Measurements from ENCODE around the gene KYNU. TPM values are rescaled to one million over a fixed set of nuclear protein-coding genes. Genes with fewer than 3 reads are reported as not detected.
"Not testable (repeated sequence)": the region's sequence is repeated elsewhere in the genome, so short reads cannot be mapped to it uniquely, and the experiment has no call there.

The KYNU gene
- total RNA-seq, 1 experiment from 2014 or later: 0.37 TPM

GRCh38 chr2:143071185-143071876 lies 193.9 kb downstream of the KYNU start:
- Histone ChIP-seq H3K4me1 (ENCODE audit: insufficient read depth, low read length) (no peaks in the 10 kb centered on the region), H4K20me1 (ENCODE audit: control insufficient read depth, insufficient read depth, insufficient read length) (no peaks in the 10 kb centered on the region), H4K8ac (replicated peaks; ENCODE audit: insufficient read length, low read depth, low read length) (no peak overlapping the region), H3K79me2 (ENCODE audit: insufficient read depth, low read length) (no peaks in the 10 kb centered on the region), H3K79me1 (ENCODE audit: insufficient read depth, low read depth, low read length, poor library complexity, severe bottlenecking) (no peaks in the 10 kb centered on the region), H3K14ac (ENCODE audit: insufficient read depth, low read length) (no peak overlapping the region), H2AK5ac (ENCODE audit: insufficient read length, low read length) (no peak overlapping the region), H3K27me3 (ENCODE audit: insufficient read depth, low read length) (no peaks in the 10 kb centered on the region), H4K91ac (ENCODE audit: insufficient read length, low read depth, low read length) (no peak overlapping the region), H2BK15ac (ENCODE audit: low read depth, low read length) (no peak overlapping the region), H3K27ac (ENCODE audit: insufficient read length, low read depth, low read length) (no peak overlapping the region), H3K9me3 (ENCODE audit: control insufficient read depth, low read depth, low read length) (no peaks in the 10 kb centered on the region), H4K5ac (ENCODE audit: insufficient read length, low read depth, low read length) (no peak overlapping the region), H3T11ph (ENCODE audit: low read length) (no peak overlapping the region), H3K18ac (ENCODE audit: insufficient read length, low read depth, low read length) (no peak overlapping the region), H2BK120ac (ENCODE audit: low read depth, low read length, poor library complexity, severe bottlenecking) (no peak overlapping the region), H3K4ac (ENCODE audit: low read depth, low read length) (no peak overlapping the region), H3K56ac (ENCODE audit: insufficient read length, low read depth, low read length) (no peak overlapping the region), H3K4me2 (ENCODE audit: insufficient read depth, insufficient read length, low read length) (no peak overlapping the region), H3K23me2 (ENCODE audit: insufficient read length, low read depth, low read length, poor library complexity, severe bottlenecking) (no peaks in the 10 kb centered on the region), H3K9ac (ENCODE audit: extremely low read depth, insufficient read length, low read length) (no peak overlapping the region), H2AFZ (ENCODE audit: low read length) (no peak overlapping the region), H2BK12ac (ENCODE audit: insufficient read length, low read depth, low read length) (no peak overlapping the region), H2BK20ac (ENCODE audit: low read depth, low read length, poor library complexity, severe bottlenecking) (no peak overlapping the region), H2BK5ac (ENCODE audit: insufficient read length, low read length) (no peak overlapping the region), H3K23ac (ENCODE audit: insufficient read length, low read depth, low read length) (no peak overlapping the region)
- Mint-ChIP-seq H3K9me3 (peaks cover 18 to 20% of the 10 kb centered on the region in 2 experiments), H3K27ac (no peak overlapping the region), H3K36me3 (ENCODE audit: insufficient read depth in 1 of 3, low read depth in 3 of 3) (peaks cover 3 to 16% (median 10%) of the 10 kb centered on the region in 3 experiments; a peak in 6 of 7 replicates), H3K4me3 (no peak overlapping the region), H3K4me1 (no peaks in the 10 kb centered on the region), H3K27me3 (ENCODE audit: low read depth) (no peaks in the 10 kb centered on the region)
- WGBS (ENCODE audit: extremely low coverage, insufficient read length, low lambda C conversion rate): no CpG with 5 or more reads among the region's 4 CpGs
- DNase-seq: no peak
- TF ChIP-seq CTCF (conservative IDR thresholded peaks at IDR 0.05): no peak

GRCh38 chr2:143074913-143075312 lies 197.4 kb downstream of the KYNU start:
- H3K4me1 Mint-ChIP-seq; H3K79me2 ChIP-seq (ENCODE audit: insufficient read depth, low read length); H3K27me3 Mint-ChIP-seq (ENCODE audit: low read depth); H2AK5ac ChIP-seq (ENCODE audit: insufficient read length, low read length); H3K27me3 ChIP-seq (ENCODE audit: insufficient read depth, low read length); H3K23ac ChIP-seq (ENCODE audit: insufficient read length, low read depth, low read length); H4K20me1 ChIP-seq (ENCODE audit: control insufficient read depth, insufficient read depth, insufficient read length); DNase-seq; H2AFZ ChIP-seq (ENCODE audit: low read length); H3K4me1 ChIP-seq (ENCODE audit: insufficient read depth, low read length); H4K8ac ChIP-seq (replicated peaks; ENCODE audit: insufficient read length, low read depth, low read length); H3K14ac ChIP-seq (ENCODE audit: insufficient read depth, low read length); H2BK12ac ChIP-seq (ENCODE audit: insufficient read length, low read depth, low read length); H4K5ac ChIP-seq (ENCODE audit: insufficient read length, low read depth, low read length); H3K23me2 ChIP-seq (ENCODE audit: insufficient read length, low read depth, low read length, poor library complexity, severe bottlenecking); H3K4me3 Mint-ChIP-seq; H3K4ac ChIP-seq (ENCODE audit: low read depth, low read length); H3K9me3 ChIP-seq (ENCODE audit: control insufficient read depth, low read depth, low read length); H4K91ac ChIP-seq (ENCODE audit: insufficient read length, low read depth, low read length); H3K27ac Mint-ChIP-seq; H3K4me2 ChIP-seq (ENCODE audit: insufficient read depth, insufficient read length, low read length); H3K18ac ChIP-seq (ENCODE audit: insufficient read length, low read depth, low read length); H3K9ac ChIP-seq (ENCODE audit: extremely low read depth, insufficient read length, low read length); H3K56ac ChIP-seq (ENCODE audit: insufficient read length, low read depth, low read length); H3K79me1 ChIP-seq (ENCODE audit: insufficient read depth, low read depth, low read length, poor library complexity, severe bottlenecking); H2BK5ac ChIP-seq (ENCODE audit: insufficient read length, low read length); H2BK120ac ChIP-seq (ENCODE audit: low read depth, low read length, poor library complexity, severe bottlenecking); H2BK15ac ChIP-seq (ENCODE audit: low read depth, low read length); H3T11ph ChIP-seq (ENCODE audit: low read length); H2BK20ac ChIP-seq (ENCODE audit: low read depth, low read length, poor library complexity, severe bottlenecking); H3K27ac ChIP-seq (ENCODE audit: insufficient read length, low read depth, low read length): not testable (repeated sequence)
- no CpG with 5 or more reads among the region's 2 CpGs for WGBS (ENCODE audit: extremely low coverage, insufficient read length, low lambda C conversion rate)
- peaks cover 23 to 26% of the 10 kb centered on the region in 2 experiments for H3K9me3 Mint-ChIP-seq
- peaks cover 3 to 21% (median 10%) of the 10 kb centered on the region in 3 experiments; a peak in 6 of 7 replicates for H3K36me3 Mint-ChIP-seq (ENCODE audit: insufficient read depth in 1 of 3, low read depth in 3 of 3)

Measured in H9 (cell line).